CD4-positive, alpha-beta T cell treated with Interleukin-21 for 1 hour (primary cell): ENCODE results near the gene NAE1.

Source experiments
- DNase-seq: peaks from one replicate; pipeline ENCODE4 v3.0.0-alpha.2; 2020

NAE1 gene

GRCh38 chr16:66849549-66849948 is 18.8 kb upstream of the NAE1 start:
- DNase-seq: no peak

GRCh38 chr16:66849021-66849420 is 18.2 kb upstream of the NAE1 start:
- DNase-seq: no peak

GRCh38 chr16:66848172-66848571 is 17.4 kb upstream of the NAE1 start:
- no peak for DNase-seq

GRCh38 chr16:66847533-66848067 is 16.8 kb upstream of the NAE1 start:
- DNase-seq: no peak

GRCh38 chr16:66846831-66847230 is 16.1 kb upstream of the NAE1 start:
- DNase-seq: no peak

GRCh38 chr16:66846266-66846665 is 15.5 kb upstream of the NAE1 start:
- no peak for DNase-seq

- DNase-seq: no peak
Measured at GRCh38 chr16:66845791-66846221, 15.0 kb upstream of the NAE1 start.

- DNase-seq: no peak
Measured at GRCh38 chr16:66845080-66845410, 14.3 kb upstream of the NAE1 start.

- DNase-seq: no peak
Measured at GRCh38 chr16:66844342-66845079, 13.7 kb upstream of the NAE1 start, which contains the start of gene CA7. Gene CA7 (plus strand): TSS chr16:66844414. CDS start chr16:66844488, 74 bp downstream.

GRCh38 chr16:66844009-66844341 is 13.2 kb upstream of the NAE1 start:
- no peak for DNase-seq

- DNase-seq: no peak
Measured at GRCh38 chr16:66843191-66843590, 12.4 kb upstream of the NAE1 start.

GRCh38 chr16:66842765-66843164 is 12.0 kb upstream of the NAE1 start:
- no peak for DNase-seq

- DNase-seq: no peak
Measured at GRCh38 chr16:66841366-66841765, 10.6 kb upstream of the NAE1 start.

GRCh38 chr16:66840883-66841282 is 10.1 kb upstream of the NAE1 start:
- no peak for DNase-seq

GRCh38 chr16:66834746-66835145 is 4.0 kb upstream of the NAE1 start:
- no peak for DNase-seq

- no peak for DNase-seq
Measured at GRCh38 chr16:66832661-66833305, 2.0 kb upstream of the NAE1 start.

- no peak for DNase-seq
Measured at GRCh38 chr16:66832190-66832589, 1.4 kb upstream of the NAE1 start.

- no peak for DNase-seq
Measured at GRCh38 chr16:66824006-66824405, 6.8 kb downstream of the NAE1 start.

GRCh38 chr16:66814734-66815133 is 16.0 kb downstream of the NAE1 start:
- DNase-seq: no peak

GRCh38 chr16:66811043-66811442 is 19.7 kb downstream of the NAE1 start:
- DNase-seq: no peak

GRCh38 chr16:66810391-66810790 is 20.4 kb downstream of the NAE1 start:
- DNase-seq: no peak

- no peak for DNase-seq
Measured at GRCh38 chr16:66809765-66810164, 21.0 kb downstream of the NAE1 start.

- no peak for DNase-seq
Measured at GRCh38 chr16:66802159-66802558, 28.6 kb downstream of the NAE1 start.

- no peak for DNase-seq
Measured at GRCh38 chr16:66801320-66802105, 29.3 kb downstream of the NAE1 start, which contains the start of gene TERB1. Gene TERB1 (minus strand): TSS chr16:66801584. CDS start chr16:66796798, 4,786 bp downstream.
